Measurements from ENCODE around the gene FTO.
"Not testable (repeated sequence)": the region's sequence is repeated elsewhere in the genome, so short reads cannot be mapped to it uniquely, and the experiment has no call there.

The FTO gene

GRCh38 chr16:53866520-53866919 is 162.6 kb downstream of the FTO start:
- DNase-seq, result no peak

DNA sequence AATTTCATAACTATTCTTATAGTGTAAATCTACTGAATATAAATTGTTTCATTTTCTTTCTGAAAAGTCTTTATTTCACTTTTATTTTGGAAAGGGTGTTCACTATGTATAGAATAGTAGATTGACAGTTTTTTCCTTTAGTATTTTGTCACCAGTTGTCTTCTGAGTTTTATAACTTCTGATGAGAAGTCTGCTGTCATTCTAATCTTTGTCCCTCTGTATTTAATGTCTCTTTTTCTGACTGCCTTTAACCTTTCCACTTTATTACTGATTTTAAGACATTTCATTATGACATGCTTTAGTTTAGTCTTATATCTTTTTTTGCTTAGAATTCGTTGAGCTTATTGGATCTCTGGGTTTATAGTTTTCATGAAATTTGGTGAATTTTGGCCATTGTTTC is 166.9 kb downstream of the FTO start:
- no peak for DNase-seq

DNA sequence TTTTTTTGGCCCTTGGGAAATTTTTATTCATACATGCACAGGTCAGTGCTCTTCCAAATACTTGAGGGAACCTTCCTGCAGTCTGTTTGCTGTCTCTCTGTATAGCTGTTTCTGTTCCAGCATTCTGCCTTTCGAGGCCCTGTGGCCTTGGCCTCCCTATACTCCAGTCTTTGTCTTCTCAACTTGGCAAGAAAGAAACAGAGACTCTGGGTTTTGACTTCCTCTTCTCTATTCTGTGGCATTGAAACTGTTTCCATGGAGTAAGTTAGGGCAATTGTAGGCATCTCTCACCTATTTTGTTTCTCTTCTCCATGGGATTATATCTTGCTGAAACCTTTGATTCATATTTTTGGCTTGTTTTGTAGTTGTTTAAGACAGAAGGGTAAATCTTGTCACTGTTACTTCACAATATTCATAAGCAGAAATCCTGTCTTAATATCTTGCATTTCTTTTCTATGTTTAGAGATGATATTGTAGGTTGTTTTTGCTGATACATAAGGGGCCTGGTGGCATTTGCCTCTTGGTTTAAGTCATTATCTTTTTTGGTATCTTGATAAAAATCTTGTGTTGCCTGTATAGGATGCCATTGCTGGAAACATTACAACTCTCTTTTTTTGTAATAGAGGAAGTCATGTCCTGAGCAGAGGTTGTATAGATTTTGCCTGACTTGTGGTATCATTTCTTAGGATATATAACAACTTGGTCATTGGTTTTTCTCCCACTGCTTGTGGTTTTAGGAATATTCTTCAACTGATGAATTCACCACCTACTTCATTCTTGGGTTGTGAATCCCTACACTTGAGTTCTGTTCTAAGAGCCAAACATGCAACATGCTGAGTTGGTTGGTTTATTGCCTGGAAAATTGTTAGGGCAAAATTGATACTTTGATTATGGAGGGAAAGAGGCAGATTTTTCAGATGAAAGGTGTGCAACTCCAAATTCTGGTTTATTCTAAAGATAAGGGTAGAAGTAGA is 168.6 kb downstream of the FTO start:
- peak; percentile 89 for DNase-seq

DNA sequence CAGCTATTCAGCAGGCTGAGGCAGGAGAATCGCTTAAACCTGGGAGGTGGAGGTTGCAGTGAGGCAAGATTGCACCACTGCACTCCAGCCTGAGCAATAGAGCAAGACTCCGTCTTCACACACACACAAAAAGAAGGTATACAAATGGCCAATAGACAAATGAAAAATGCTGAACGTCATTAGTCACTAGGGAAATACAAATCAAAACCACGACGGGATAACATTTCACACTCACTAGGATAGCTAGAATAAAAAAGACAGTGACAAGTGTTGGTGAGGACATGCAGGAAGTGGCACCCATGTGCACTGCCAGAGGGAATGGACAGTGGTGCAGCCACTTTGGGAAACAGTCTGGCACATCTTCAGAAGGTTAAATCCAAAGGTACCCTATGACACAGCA is 172.9 kb downstream of the FTO start:
- no peak for DNase-seq

DNA sequence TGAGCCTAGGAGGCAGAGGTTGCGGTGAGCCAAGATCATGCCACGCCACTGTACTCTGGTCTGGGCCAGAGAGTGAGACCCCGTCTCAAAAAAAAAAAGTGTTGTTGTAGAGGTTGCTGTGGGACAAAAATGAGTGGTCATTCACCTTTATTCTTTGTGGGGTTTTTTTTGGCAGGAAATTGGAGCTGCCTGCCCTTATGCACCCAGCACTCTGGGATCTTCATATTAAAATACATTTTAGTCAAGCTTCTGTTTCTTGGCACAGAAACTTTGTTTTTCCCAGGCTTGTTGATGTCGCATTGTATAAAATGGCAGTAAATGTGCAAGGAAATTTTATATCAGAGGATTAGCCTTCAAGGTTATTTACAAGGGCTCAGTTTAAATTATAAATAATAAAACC is 174.3 kb downstream of the FTO start:
- no peak for DNase-seq

DNA sequence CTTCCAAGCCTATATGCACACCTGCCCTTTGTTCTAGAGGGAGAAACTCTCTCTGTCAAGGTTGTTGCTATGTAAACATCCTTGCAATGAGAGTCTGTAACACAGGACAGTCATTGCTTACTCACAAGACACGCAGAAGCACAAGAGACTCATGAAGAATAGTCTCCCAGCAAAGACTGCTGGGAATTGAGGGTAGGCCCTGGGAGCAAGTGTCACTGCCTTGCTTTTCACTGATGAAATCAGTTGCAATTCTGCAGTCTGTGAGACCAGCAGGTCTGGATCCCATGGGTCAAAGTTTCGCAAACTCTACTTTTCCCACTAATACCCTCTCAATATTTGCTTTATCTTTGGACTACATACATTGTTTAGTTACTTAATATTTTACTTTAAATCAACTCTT is 177.4 kb downstream of the FTO start:
- peak; percentile 91 for DNase-seq

DNA sequence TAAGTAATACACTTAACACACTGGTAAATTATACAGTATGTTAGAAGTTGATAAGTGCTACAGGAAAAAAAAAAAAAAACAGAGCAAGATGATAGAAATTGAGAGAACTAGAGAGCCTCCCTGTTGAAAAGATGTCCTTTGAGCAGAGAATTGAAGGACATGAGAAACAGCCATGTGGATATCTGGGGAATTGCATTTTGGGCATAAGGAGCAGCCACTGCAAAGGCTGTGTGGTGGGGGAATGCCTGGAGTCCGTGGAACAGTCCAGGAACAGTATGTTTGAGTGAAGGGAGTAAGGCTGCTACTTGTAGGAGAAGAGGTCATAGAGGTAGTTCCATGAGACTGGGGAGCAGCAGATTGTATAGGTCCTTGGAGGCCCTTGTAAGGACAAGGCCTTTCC is 178.4 kb downstream of the FTO start:
- DNase-seq, result no peak

GRCh38 chr16:53884748-53885147 is 180.8 kb downstream of the FTO start:
- DNase-seq, result peak; percentile 45

GRCh38 chr16:53886482-53887378 is 182.8 kb downstream of the FTO start:
- no peak for DNase-seq

DNA sequence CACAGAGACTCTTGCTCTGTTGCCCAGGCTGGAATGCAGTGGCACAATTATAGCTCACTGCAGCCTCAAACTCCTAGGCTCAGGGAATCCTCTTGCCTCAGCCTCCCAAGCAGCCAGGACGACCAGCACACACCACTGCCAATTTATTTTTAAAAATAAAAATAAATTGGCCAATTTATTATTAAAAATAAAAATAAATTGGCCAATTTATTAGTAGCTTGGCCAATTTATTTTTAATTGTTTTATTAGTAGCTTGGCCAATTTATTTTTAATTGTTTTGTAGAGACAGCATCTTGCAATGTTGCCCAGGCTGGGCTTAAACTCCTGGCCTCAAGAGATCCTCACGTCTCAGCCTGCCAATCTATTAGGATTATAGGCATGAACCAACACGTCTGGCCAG is 184.3 kb downstream of the FTO start:
- no peak for DNase-seq

DNA sequence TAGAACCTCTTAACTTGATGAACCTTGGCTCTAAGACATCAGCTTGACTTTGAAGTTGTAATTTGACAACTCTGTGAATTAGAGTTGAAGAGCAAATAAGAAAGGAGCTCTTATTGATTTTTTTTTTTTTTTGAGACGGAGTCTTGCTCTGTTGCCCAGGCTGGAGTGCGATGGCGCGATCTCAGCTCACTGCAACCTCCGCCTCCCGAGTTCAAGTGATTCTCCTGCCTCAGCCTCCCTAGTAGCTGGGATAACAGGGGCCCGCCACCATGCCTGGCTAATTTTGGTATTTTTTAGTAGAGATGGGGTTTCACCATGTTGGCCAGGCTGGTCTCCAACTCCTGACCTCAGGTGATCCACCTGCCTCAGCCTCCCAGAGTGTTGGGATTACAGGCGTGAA is 186.9 kb downstream of the FTO start:
- DNase-seq, result not testable (repeated sequence)

DNA sequence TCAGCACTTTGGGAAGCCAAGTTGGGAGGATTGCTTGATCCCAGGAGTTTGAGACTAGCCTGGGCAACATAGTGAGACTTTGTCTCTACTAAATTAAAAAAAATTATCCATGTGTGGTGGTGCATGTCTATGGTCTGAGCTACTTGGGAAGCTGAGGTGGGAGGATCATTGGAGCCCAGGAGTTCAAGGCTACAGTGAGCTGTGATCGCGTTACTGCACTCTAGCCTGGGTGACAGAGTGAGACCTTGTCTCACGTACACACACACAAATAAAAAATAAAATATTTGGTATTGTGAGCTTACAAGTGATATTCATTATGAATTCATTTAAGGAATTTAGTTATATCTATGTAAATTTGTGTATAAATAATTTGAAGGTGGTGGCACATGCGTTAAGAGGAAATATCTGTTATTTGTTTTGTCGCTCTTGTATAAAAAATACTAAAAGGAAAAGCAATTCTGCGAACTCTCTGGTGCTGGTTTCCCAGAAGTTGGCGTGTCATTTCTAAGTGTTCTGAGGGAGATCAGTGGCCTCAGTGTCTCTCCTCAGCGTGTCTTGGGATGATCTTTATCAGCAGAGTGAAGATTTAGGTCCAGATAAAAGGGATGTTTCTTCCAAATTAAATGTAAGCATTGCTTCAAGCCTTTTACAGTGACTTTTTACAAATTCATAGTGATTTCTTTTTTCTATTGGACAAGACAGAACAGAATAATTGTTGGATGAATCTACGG is 187.6 kb downstream of the FTO start:
- no peak for DNase-seq

- peak; percentile 88 for DNase-seq
These were observed 188.2 kb downstream of the FTO start for GRCh38 chr16:53892155-53892554.

DNA sequence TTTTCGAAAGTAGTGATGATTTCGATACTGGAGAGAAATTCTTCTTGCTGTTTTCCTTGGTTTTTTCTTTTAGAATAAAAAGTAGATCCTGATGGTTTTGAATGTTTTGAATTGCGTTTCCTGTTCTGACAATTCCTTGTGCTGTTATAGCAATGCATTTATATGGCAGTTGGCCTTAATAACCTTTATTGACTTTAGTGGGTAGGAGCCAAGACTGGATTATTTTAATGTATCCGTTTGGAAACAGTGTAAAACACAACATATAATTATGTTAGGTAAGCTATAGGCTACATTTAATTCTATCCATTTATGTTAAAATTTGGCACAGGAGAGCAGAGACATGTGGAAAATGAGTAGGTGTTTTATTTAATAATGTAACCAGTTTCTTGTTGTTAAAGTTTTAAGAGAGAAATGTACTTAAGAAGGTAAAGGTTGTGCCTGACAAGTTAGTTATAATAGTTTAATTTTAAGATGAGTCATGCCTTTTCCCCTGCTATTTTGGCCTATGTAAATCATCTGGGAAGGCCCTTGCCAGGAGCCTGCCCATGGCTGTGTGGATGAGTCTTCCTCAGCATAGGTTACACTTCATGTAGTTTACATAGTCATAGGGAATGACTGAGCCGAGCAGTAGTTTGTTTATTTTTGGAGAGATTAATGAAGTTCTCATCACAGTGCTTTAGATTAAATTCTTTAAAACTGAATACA is 189.9 kb downstream of the FTO start:
- peak; percentile 71 for DNase-seq

DNA sequence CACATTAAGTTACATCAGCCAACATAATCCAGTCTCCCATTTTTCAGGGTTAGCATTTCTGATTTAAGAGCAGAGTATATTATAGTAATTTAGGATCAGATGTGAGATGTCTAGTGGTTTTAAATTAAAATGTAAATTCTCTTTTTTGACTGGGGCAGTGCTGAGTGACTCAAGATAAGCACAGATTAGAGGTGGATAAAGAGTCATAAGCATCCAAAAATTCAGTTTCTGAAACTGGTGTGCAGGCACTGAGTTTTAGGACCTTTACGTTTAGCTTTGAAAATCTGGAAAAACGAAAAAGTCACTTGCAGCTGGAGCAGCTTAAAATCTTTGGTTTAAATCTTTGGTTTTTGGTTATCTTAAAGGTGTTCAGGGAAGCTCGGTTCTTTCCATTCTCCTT is 190.7 kb downstream of the FTO start:
- DNase-seq, result no peak

- no peak for DNase-seq
These were observed 191.5 kb downstream of the FTO start for GRCh38 chr16:53895433-53895832.

DNA sequence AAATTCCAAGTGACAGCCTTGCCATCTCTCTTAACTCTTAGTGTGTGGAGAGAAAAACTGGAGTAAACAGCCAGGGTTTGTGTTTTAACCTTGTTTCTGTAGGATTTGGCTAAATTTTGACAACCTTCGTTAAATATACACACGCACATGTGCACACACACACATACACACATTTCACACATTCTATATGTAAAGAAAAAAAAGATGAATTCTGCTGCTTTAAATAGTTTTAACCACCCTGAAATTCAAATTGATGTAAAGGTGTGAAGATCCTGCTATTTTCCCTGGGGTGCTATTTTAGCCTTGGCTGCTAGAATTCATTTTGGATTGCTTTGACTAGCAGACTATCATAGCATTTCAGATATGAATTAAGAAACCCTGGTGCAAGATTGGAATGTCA is 191.9 kb downstream of the FTO start:
- DNase-seq, result peak; percentile 27

DNA sequence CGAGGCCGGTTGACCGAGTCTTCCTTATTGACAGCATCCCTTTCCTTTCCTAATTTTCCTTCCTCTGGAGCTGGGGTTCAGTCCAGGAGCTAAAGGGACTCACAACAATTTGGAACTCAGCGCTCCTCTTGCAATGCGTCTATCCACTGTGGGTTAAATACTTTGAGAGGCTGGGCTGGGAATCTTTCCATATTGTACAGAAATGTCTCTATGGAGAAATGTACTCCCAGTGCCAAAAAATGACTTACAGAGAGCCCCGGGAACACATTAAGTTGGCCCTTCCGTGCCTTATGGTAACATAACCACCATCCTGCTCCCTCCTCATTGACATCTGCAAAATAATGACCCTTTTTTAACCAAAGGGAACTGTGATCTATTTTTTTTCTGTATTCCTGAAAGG is 192.8 kb downstream of the FTO start:
- peak; percentile 58 for DNase-seq

GRCh38 chr16:53898993-53899392 is 195.0 kb downstream of the FTO start:
- DNase-seq, result no peak

DNA sequence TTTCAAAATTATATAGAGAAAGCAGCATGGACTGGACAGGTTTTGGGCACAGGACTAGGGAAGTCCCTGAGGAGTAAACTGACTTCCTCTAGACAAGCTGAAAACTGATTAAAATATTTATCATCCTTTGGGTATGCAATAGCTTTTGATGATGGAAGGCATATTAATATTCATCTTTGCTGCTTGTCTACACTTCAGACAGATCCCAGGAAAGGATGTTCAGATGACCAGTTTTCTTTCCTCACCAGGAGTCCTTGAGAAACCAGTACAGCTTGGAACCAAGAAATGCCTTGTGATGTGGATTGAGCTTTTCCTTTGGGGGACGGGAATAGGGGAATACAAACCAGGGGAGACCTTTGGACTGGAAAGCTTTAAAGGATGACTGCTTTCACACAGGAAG is 195.5 kb downstream of the FTO start:
- DNase-seq, result peak; percentile 43

DNA sequence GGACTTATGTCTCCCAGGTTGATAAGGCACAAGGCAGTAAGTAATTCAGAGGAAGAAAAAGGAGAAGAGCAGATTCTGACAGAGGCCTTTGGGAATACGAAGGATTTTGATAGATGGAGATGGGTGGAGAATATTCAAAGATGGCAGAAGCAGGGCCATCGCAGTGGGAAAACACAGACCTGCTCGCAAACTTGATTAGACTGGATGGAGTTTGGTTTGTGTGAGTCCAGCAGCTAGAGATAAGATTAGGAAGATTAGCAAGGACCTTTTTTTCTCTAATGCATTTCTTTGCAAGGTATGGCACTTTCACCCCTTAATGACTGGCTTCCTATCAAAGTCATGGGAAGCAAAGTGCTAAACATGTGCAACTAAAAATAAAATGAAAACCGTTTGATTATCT is 196.7 kb downstream of the FTO start:
- no peak for DNase-seq

DNA sequence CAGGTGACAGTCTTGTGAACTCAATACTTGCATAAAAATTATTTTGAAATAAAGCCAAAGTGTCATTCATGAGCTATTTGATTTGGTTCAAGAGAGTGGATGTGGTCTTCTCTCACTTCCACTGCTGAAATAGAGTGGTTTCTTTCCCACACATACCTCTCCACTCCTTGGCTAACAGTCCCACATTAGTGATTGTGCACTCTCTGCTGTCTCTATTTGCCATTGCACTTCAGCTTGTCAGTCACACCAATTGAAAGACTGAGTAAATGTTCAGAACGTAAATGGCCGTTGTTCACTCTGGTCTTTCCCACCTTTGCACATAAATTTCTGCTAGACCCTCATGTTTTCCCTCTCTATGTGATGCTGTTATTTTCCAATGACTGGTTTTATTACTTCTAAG is 197.5 kb downstream of the FTO start:
- no peak for DNase-seq

Measured in fibroblast of skin of scalp (primary cell).